ENCODE results near the gene LEPR.
"Not testable (repeated sequence)": the region's sequence is repeated elsewhere in the genome, so short reads cannot be mapped to it uniquely, and the experiment has no call there.

Gene LEPR, protein sequence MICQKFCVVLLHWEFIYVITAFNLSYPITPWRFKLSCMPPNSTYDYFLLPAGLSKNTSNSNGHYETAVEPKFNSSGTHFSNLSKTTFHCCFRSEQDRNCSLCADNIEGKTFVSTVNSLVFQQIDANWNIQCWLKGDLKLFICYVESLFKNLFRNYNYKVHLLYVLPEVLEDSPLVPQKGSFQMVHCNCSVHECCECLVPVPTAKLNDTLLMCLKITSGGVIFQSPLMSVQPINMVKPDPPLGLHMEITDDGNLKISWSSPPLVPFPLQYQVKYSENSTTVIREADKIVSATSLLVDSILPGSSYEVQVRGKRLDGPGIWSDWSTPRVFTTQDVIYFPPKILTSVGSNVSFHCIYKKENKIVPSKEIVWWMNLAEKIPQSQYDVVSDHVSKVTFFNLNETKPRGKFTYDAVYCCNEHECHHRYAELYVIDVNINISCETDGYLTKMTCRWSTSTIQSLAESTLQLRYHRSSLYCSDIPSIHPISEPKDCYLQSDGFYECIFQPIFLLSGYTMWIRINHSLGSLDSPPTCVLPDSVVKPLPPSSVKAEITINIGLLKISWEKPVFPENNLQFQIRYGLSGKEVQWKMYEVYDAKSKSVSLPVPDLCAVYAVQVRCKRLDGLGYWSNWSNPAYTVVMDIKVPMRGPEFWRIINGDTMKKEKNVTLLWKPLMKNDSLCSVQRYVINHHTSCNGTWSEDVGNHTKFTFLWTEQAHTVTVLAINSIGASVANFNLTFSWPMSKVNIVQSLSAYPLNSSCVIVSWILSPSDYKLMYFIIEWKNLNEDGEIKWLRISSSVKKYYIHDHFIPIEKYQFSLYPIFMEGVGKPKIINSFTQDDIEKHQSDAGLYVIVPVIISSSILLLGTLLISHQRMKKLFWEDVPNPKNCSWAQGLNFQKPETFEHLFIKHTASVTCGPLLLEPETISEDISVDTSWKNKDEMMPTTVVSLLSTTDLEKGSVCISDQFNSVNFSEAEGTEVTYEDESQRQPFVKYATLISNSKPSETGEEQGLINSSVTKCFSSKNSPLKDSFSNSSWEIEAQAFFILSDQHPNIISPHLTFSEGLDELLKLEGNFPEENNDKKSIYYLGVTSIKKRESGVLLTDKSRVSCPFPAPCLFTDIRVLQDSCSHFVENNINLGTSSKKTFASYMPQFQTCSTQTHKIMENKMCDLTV

DNA sequence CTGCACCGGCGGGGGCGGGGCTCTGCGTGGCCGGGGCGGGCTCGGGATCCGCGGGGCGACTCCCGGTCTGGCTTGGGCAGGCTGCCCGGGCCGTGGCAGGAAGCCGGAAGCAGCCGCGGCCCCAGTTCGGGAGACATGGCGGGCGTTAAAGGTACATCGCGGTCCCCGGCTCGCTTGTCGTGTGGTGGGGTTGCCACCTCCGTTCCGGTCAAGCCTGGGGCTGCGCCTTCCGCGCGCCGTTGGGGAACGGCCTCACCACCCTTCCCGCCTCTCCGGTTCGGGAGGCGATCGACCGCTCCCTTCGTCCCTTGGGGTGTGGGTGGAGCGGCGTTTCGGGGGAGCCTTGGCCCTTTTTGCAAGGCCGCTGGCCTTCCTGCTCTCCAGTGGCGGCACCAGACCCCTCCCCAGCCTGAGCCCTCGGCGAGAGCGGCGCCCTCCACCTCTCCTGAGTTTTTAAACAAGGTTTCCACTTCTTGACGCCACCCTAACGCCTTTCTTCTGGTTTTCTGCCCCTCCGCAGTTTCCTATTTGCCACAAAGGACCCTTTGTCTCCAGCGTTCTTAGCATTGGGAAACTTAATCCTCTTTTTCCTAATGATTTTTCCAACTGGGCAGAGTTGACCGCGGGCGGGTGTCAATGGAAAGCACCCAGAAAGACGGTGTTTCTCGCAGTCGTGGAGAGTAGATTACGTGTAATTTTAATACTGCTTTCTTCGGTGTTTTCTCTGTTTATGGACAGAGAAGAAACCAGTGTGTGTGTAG is at the start of gene LEPR, which contains the start of gene LEPROT:
Gene LEPR (plus strand): TSS at position 79 of the 761 bp plus-strand sequence. CDS start 144,898 bp downstream, outside the sequence.
Gene LEPROT (plus strand): TSS at position 79 of the 761 bp plus-strand sequence. CDS start 57 bp downstream, at position 136.
- DNase-seq: peak in 12 of 56 donors; percentile 39 to 88 (median 64)

GRCh38 chr1:65371544-65371943 is 48.9 kb upstream of the LEPR start:
- no peak for DNase-seq

GRCh38 chr1:65372557-65372956 is 47.9 kb upstream of the LEPR start:
- DNase-seq: no peak

DNA sequence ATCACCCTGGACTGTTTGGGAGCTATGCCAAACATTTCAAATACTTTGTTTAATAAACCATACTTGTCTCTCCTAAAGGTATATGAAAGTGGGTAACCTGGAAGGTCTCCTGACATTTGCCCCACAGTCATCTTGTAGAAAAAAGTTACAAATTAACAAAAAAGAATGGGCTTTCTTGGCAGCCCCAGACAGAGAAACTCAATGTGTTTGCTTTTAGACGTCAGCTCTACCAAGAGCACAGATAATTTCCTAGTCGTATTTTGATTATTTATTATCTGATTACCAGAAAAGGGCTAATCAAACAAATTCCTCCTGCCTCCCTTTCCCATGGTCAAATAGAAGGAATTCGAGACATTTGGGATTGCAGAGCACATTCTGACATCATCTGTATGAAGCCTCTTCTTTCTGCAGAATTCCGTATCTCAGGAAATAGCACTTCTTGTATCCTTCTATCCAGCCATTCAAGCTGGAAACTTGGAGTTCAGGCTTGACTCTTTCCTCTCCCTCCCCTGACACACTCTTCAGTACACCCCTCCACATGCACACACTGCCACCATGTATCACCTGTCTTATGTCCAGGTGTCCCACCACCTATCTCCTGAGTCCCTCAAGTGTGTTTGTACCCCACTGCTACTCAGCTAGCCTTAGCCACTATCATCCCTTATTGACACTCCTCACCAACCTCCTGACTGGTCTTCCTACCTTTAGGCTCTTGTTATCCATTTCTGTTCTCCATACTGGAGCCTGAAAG is 42.8 kb upstream of the LEPR start:
- DNase-seq: no peak

- no peak for DNase-seq
Observed at GRCh38 chr1:65378247-65378946, 42.1 kb upstream of the LEPR start.

DNA sequence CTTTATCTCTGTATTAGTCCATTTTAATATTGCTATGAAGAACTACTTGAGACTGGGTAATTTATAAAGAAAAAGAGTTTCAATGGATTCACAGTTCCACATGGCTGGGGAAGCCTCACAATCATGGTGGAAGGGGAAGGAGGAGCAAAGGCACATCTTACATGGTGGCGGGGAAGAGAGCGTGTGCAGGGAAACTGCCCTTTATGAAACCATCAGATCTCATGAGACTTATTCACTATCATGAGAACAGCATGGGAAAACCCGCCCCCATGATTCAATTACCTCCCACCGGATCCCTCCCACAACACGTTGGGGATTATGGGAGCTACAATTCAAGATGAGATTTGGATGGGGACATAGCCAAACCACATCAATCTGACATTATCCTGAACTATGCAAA is 36.0 kb upstream of the LEPR start:
- DNase-seq: not testable (repeated sequence)

DNA sequence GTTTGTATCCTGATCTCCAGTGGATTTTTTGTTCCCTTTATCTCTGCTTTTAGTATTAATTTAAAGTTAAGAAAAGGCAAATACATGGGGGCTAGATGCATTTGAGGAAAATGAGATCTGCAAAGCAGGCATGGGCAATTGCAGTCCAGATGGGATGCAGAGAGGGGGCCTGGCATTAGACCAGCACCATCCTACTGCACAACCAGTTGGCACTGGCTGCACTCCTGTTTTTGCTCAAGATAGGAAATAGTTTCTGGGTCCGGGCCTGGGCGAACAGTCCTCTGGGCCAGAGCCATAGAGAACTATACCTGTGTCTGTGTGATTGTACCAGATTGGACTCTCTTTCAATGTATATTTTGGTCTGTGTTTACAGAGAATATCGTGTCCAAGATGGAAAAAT is 34.0 kb upstream of the LEPR start:
- DNase-seq: no peak

DNA sequence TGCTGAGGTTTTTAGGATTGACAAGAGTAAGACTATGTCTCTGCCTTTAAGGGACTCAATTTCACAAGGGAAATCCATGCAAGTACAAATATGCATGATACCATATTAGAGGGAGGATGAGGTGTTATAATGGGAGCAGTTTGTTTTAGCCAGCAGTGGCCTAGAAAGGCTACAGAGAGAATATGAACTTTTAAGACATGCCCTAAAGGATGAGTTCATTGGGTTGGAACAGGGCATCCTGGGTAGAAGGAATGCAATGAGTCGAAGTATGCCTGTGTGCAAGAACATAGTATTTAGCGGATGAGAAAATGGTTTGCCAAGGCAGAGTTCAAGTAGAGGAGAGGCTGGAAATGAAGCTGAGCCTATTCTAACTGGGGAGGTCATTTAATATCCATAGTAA is 32.6 kb upstream of the LEPR start:
- DNase-seq: no peak

DNA sequence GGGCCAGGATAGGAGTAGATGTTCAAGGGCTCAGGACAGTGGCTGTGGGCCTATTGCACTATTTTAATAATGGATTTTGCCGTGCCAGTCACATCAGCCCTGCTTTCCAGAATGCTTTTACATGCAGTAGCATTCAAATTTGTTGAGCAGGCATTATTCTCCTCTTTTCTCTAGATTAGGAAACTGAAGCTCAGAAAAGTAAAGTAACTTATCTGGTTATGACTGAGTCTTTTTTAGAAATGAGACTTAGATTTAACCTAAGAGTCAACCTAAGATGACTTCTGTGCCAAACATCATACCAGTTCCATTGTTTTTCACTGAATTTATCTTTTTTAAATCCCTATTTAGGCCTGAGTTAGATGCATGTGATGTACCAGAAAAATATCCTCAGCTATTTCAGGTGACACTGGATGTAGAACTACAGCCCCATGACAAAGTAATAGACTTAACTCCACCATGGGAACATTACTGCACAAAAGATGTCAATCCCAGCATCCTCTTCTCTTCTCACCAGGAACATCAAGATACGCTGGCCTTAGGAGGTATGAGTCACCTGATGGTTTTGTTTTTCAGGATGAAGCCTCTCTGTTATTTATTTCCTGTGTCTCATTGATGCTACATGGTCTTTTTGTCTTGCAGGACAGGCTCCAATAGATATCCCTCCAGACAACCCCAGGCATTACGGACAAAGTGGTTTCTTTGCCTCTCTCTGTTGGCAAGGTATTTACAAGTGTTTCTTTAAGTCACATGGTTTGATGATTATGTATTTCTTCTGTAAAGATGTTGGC is 31.4 kb upstream of the LEPR start:
- DNase-seq: no peak

DNA sequence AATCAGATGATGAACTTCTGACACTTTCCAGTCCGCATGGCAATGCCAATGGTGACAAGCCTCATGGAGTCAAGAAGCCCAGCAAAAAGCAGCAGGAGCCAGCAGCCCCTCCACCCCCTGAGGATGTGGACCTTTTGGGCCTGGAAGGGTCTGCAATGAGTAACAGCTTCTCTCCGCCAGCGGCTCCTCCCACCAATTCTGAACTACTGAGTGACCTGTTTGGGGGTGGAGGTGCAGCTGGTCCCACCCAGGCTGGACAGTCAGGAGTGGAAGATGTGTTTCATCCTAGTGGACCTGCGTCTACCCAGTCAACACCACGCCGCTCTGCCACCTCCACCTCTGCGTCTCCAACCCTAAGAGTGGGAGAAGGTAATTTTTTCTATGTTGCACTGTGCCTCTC is 28.0 kb upstream of the LEPR start:
- DNase-seq: no peak

DNA sequence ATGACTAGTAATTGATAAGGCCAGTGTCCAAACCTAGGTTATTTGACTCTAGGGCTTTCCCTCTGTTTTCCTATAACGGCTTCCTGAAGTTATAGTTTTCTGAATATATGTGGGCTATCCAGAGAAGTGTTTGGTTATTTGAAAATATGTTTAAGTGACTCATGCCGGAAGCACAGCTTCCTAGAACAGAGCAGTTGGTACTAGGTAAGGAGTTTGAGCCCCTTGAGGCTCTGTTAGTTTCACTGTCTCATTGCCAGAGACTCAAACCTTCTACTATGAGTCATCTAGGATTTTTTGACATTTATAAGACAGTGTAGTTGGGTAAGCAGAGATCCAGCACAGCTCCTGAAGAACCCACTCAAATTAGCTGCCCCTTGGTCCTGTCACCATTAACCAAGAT is 27.1 kb upstream of the LEPR start:
- no peak for DNase-seq

DNA sequence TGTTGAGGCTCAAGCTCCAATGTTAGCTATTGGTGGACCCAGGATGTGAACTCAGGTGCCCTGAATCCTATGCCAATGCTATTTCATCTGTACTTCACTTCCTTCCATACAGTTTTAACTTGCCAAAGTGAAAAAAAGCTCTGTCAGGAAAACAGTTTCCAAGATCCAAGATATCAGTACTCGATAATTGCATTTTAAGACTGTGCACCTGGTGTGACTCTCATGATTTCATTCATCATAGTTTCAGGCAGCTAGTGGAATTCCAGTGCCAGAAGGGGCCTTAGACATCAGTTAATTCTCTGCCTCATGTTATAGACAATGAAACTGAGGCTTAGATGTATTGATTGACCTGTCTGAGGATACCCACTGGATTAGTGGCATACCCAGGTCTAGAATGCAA is 26.5 kb upstream of the LEPR start:
- no peak for DNase-seq

DNA sequence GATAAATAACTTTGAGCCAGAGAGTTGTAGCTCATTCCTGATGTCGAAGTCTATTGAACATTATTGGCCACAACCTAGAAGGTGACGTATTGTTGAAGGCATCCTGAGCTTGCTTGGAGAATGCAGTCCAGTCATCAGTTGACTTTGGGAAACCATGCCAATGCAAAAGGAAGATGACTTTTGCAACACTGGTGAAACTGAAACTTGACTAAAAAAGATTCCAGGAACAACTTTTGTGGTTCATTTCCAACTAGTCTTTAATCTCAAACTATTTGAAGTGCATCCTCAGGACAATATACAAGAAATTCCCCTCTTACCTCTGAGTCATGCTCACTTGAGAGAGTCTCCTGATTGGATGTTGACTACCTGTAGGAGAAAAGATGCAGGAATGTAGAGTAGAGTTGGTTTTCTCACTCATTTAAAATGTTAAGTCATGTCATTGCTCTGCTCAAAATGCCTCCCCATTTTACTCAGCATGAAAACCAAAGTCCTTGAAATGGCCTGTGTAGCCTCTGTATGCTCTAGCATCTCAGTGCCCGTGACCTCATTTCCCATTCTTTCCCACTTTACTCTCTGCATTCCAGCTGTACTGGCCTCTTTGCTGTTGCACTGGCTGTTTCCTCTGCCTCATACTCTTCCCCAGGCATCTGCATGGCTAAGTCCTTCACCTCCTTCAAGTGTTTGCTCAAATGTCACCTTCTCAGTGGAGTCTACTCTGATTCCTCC is 24.4 kb upstream of the LEPR start:
- no peak for DNase-seq

DNA sequence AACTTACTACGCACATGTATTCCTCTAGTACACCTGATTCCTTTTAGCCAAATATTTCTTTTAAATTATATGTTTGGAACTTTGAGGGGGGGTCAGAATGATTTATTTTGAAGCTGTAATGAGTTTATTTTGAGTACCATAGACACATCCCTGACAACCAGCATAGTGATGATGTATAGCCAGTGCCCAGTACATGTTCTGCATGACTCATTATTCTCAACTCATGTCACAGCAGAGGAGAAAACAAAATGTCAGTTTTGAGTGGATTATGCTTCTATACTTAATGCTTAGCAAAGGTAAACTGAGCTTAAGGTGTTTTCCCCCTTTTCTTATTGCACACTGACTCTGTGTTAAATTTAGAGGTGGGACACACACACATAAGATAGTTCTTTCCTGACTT is 22.4 kb upstream of the LEPR start:
- DNase-seq: no peak

GRCh38 chr1:65399003-65399402 is 21.5 kb upstream of the LEPR start:
- no peak for DNase-seq

DNA sequence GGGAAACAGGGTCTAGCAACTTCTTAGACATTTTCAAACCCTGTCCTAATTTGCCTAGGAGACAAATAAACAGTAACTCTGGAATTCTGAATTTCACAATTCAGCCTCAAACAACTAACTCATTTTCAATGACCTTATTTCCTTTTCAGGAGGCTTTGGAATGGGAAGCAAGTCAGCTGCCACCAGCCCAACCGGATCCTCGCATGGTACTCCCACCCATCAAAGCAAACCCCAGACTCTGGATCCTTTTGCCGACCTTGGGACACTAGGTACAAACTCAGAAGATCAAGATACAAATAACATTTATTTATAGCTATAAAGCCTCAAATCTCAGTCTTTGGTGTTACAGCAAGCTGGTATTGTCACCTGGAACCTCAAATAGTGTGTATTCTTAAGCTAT is 18.9 kb upstream of the LEPR start:
- DNase-seq: peak in 4 of 56 donors; percentile 1 to 15 (median 7)

- DNase-seq: no peak
Observed at GRCh38 chr1:65404941-65405340, 15.5 kb upstream of the LEPR start.

- no peak for DNase-seq
Observed at GRCh38 chr1:65407877-65408276, 12.6 kb upstream of the LEPR start.

Data from amygdala (tissue), 56 donors.